Naive B cell (primary cell): ENCODE measurements around the gene ARV1. TPM values are rescaled to one million over a fixed set of nuclear protein-coding genes. Genes with fewer than 3 reads are reported as not detected.

ENCODE experiments used
- ATAC-seq, 2 donors: fragments of 150-1000 bp; cut with Tn5 transposase; 2 replicates each; pipeline ENCODE4 v1.10.0; 2021; ENCODE audit warnings: low read depth in 2 of 2, mild to moderate bottlenecking in 2 of 2, moderate library complexity in 2 of 2
- DNase-seq: peaks from one replicate; pipeline ENCODE4 v3.0.0; 2022
- H3K27ac Mint-ChIP-seq, 6 donors: one replicate each; pipeline ENCODE4 v1.8.0; 2020 to 2022; ENCODE audit warnings: mild to moderate bottlenecking in 6 of 6, mixed read lengths in 6 of 6, moderate library complexity in 5 of 6, inconsistent platforms in 2 of 6
- H3K27me3 Mint-ChIP-seq, 3 donors: one replicate each; pipeline ENCODE4 v1.8.0; 2021 to 2022; ENCODE audit warnings: mixed read lengths in 3 of 3, mild to moderate bottlenecking in 1 of 3
- H3K36me3 Mint-ChIP-seq, 2 donors: one replicate each; pipeline ENCODE4 v1.8.0; 2020 to 2022; ENCODE audit warnings: mixed read lengths in 2 of 2, inconsistent platforms in 1 of 2, mild to moderate bottlenecking in 1 of 2
- H3K4me1 Mint-ChIP-seq, 3 donors: one replicate each; pipeline ENCODE4 v1.8.0; 2020 to 2022; ENCODE audit warnings: mixed read lengths in 3 of 3, inconsistent platforms in 1 of 3, mild to moderate bottlenecking in 1 of 3, moderate library complexity in 1 of 3
- H3K4me3 Mint-ChIP-seq, 8 donors: one replicate each; pipeline ENCODE4 v1.8.0; 2020 to 2022; ENCODE audit warnings: mild to moderate bottlenecking in 8 of 8, mixed read lengths in 8 of 8, moderate library complexity in 8 of 8, inconsistent platforms in 2 of 8
- H3K9me3 Mint-ChIP-seq, 7 donors: one replicate each; pipeline ENCODE4 v1.8.0; 2020 to 2022; ENCODE audit warnings: mixed read lengths in 7 of 7, mild to moderate bottlenecking in 5 of 7, inconsistent platforms in 2 of 7, moderate library complexity in 1 of 7
- polyA plus RNA-seq, 6 donors: library from polyadenylated mRNA; unstranded; fragments of 300-500 nt; fragmentation: Illumina TruSeq; gene quantifications; one replicate each; pipeline ENCODE4 v1.2.3, GENCODE V29; 2021; ENCODE audit warnings: low read depth in 6 of 6

ARV1 gene
- polyA plus RNA-seq, 6 donors from 2014 or later: 33.6 to 46.4 (median 38.8) TPM

GRCh38 chr1:230958370-230958769 lies 20.5 kb upstream of the ARV1 start:
- H3K27me3 Mint-ChIP-seq: no peaks in the 10 kb centered on the region
- ATAC-seq (peak; percentile 44 to 63), DNase-seq (peak; percentile 7)
- H3K4me1 Mint-ChIP-seq: peaks cover 30 to 57% (median 53%) of the 10 kb centered on the region in 3 donors
- peak overlapping the region in 3 of 8 donors; percentile 72 to 91 (median 77) for H3K4me3 Mint-ChIP-seq
- peaks cover 7 to 21% of the 10 kb centered on the region in 2 donors for H3K36me3 Mint-ChIP-seq
- peak overlapping the region in 3 of 6 donors; percentile 57 to 82 (median 70) for H3K27ac Mint-ChIP-seq
- no peaks in the 10 kb centered on the region for H3K9me3 Mint-ChIP-seq

- Mint-ChIP-seq H3K27me3 (no peaks in the 10 kb centered on the region), H3K9me3 (no peaks in the 10 kb centered on the region), H3K4me1 (peaks cover 29 to 74% (median 44%) of the 10 kb centered on the region in 3 donors), H3K36me3 (peaks cover 1 to 10% of the 10 kb centered on the region in 2 donors), H3K27ac (peak overlapping the region in 2 of 6 donors; percentile 29 to 44), H3K4me3 (no peak overlapping the region)
- DNase-seq: no peak
- ATAC-seq: no peak
These were observed 14.0 kb upstream of the ARV1 start for GRCh38 chr1:230964896-230965295.

DNA sequence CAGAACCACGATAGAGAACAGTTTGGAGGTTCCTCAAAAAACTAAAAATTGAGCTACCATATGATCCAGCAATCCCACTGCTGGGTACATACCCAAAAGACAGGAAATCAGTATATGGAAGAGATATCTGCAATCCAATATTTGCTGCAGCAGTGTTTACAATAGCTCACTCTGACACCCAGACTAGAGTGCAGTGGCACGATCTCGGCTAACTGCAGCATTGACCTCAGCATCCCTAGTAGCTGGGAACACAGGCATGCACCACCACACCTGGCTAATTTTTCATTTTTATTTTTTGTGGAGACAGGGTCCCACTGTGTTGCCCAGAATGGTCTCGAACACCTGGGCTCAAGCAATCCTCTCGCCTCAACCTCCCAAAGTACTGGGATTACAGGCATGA lies 13.4 kb upstream of the ARV1 start:
- Mint-ChIP-seq H3K9me3 (no peaks in the 10 kb centered on the region), H3K36me3 (peaks cover 0 to 4% of the 10 kb centered on the region in 2 donors), H3K27me3 (no peaks in the 10 kb centered on the region), H3K4me3 (peak overlapping the region in 1 of 8 donors; percentile 12), H3K4me1 (peaks cover 33 to 74% (median 49%) of the 10 kb centered on the region in 3 donors), H3K27ac (peak overlapping the region in 3 of 6 donors; percentile 6 to 33 (median 29))
- no peak for DNase-seq
- ATAC-seq: no peak

DNA sequence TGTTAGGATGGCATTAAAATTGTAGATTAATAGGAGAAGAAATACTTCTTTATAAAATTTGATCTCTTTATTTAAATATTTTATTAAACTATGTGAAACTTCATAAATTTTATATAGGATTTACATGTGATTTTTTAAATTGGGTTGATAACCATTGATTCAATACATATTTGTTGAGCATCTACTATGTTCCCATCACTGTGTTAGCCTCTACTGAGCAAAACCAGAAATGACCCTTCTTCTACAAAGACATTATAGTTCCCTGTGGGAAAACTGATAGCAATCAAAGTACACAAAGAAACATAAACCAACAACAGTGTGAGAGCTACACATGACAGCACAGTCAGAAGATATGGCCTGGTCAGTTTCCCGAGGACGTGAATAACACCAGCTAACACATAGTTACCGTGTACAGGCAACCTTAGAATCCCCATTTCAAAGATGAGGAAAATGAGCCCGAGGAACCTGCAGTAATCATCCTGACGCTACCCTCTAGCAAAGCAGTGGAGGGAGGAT lies 12.5 kb upstream of the ARV1 start:
- ATAC-seq (no peak), DNase-seq (no peak)
- Mint-ChIP-seq H3K27me3 (no peaks in the 10 kb centered on the region), H3K4me3 (no peak overlapping the region), H3K27ac (no peak overlapping the region), H3K9me3 (no peaks in the 10 kb centered on the region), H3K4me1 (peaks cover 30 to 67% (median 47%) of the 10 kb centered on the region in 3 donors), H3K36me3 (no peaks in the 10 kb centered on the region)

DNA sequence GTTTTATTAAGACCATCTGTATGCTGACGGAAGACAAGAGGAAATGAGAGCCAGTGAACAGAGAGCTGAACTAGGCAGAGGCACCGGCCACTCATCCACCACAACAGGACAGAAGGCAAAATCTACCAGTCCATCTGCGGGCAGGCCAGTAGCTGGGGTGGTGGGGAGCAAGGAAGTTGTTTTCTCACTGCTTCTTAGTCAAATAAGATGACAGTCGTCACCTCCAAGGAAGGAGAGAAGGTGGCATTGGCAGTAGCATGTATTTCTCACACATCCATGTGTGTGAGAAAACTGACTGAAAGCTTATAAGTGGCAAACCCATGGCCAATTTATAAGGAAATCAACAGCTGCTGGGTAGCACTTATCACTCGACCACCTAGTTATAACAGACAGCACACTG lies 8.5 kb upstream of the ARV1 start:
- ATAC-seq: no peak
- Mint-ChIP-seq H3K36me3 (no peaks in the 10 kb centered on the region), H3K27ac (peak overlapping the region in 2 of 6 donors; percentile 74 to 77), H3K9me3 (no peaks in the 10 kb centered on the region), H3K27me3 (no peaks in the 10 kb centered on the region), H3K4me1 (peaks cover 46 to 57% (median 53%) of the 10 kb centered on the region in 3 donors), H3K4me3 (peak overlapping the region in 1 of 8 donors; percentile 37)
- DNase-seq: no peak

GRCh38 chr1:230971771-230972170 lies 7.1 kb upstream of the ARV1 start:
- ATAC-seq (no peak), DNase-seq (no peak)
- Mint-ChIP-seq H3K4me3 (peak overlapping the region in 1 of 8 donors; percentile 36), H3K36me3 (peaks cover 0 to 5% of the 10 kb centered on the region in 2 donors), H3K27ac (peak overlapping the region in 4 of 6 donors; percentile 27 to 61 (median 38)), H3K9me3 (no peaks in the 10 kb centered on the region), H3K27me3 (no peaks in the 10 kb centered on the region), H3K4me1 (peaks cover 53 to 69% (median 62%) of the 10 kb centered on the region in 3 donors)

- no peaks in the 10 kb centered on the region for H3K9me3 Mint-ChIP-seq
- ATAC-seq (peak; percentile 81 to 82), DNase-seq (peak; percentile 54)
- no peaks in the 10 kb centered on the region for H3K27me3 Mint-ChIP-seq
- peak overlapping the region in 5 of 6 donors; percentile 24 to 84 (median 76) for H3K27ac Mint-ChIP-seq
- peaks cover 0 to 5% of the 10 kb centered on the region in 2 donors for H3K36me3 Mint-ChIP-seq
- H3K4me1 Mint-ChIP-seq: peaks cover 60 to 80% (median 71%) of the 10 kb centered on the region in 3 donors
- peak overlapping the region; percentile 4 to 75 (median 44) for H3K4me3 Mint-ChIP-seq
These were observed 6.0 kb upstream of the ARV1 start for GRCh38 chr1:230972855-230973271.

DNA sequence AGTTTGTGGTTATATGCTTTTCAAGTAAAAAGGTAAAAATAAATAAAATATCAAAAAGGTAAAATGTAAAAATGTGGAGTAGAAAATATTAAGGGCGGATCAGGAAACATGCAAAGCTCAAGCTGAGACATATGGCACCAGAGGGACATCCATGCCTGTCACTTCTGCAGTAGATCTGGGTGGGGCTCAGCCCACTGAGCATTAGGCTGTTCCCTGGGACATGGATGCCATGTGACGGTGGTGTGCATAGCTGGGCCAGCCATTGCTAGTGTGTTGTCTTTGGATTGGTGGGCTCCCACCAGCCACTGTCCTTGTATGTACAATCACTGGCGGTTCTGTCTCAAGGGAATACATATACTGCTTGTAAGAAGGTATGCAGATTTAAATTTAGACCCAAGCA lies 3.3 kb upstream of the ARV1 start:
- DNase-seq: no peak
- H3K4me1 Mint-ChIP-seq: peaks cover 56 to 62% (median 57%) of the 10 kb centered on the region in 3 donors
- peak overlapping the region in 5 of 6 donors; percentile 6 to 98 (median 84) for H3K27ac Mint-ChIP-seq
- no peaks in the 10 kb centered on the region for H3K9me3 Mint-ChIP-seq
- H3K4me3 Mint-ChIP-seq: peak overlapping the region in 2 of 8 donors; percentile 24 to 93
- no peaks in the 10 kb centered on the region for H3K27me3 Mint-ChIP-seq
- ATAC-seq: no peak
- peaks cover 0 to 5% of the 10 kb centered on the region in 2 donors for H3K36me3 Mint-ChIP-seq

DNA sequence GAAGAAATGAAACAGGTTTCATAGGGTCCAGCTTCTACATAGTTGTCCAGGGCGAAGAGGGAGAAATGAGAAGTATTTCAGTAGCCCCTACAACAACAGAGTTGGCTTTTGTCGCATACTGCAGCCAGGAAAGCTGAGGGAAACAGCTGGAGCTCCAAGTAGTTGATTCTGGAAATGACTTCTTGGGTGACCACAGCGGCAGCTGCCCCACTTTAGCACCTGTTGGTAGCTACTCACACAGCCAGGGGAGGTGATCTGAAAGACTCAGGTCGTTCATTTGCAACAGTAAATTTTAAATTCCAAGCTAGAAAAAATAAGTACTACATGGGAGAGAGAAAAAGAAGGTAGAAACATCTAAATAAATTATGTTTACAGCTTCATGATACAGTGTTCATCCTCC lies 2.5 kb upstream of the ARV1 start:
- Mint-ChIP-seq H3K27ac (peak overlapping the region; percentile 48 to 99 (median 98)), H3K4me3 (peak overlapping the region in 7 of 8 donors; percentile 52 to 100 (median 94)), H3K9me3 (no peaks in the 10 kb centered on the region), H3K36me3 (peaks cover 0 to 5% of the 10 kb centered on the region in 2 donors), H3K27me3 (no peaks in the 10 kb centered on the region), H3K4me1 (peaks cover 56 to 58% (median 56%) of the 10 kb centered on the region in 3 donors)
- no peak for ATAC-seq
- no peak for DNase-seq

DNA sequence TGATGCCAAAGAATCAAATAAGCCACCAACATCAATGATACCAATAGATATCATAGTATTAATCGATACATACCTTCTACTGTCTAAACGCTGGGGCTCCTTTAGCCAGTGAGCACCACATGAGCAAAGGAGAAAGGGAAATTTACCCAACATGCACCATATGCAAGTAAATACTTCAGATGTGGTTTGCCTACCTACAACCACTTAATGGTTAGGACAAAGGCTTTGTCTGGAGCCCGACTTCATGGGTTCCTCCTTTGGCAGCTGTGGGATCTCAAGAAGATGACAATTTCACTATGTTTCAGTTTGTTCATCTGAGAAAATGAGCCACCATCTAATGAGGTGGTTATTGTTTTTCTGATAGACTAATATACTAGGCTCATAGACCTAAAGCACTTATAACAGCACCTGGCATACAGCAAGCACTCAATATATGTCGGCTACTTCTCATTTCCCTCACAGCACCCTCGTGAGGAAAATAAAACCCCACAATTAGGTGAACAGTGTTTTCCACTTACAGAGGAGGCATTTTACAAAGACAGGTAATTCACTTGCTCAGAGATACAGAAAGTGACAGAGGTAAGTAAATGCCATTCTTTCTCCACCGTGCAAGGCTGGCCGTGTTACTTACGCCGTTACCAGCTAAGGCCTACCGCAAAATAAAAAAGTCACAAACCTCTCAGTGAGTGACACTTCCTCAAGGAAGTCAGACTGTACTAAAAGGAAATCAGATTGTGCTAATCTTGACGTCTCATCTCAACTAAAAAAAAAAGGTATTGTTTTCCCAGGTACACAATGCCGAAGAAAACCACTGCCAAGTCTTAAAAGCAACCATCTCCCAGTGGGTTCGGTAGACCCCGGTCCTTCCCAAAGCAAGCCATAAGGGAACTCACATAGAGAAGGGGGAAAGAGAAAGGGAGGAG lies 1.8 kb upstream of the ARV1 start:
- H3K36me3 Mint-ChIP-seq: peaks cover 0 to 5% of the 10 kb centered on the region in 2 donors
- peak; percentile 50 for DNase-seq
- H3K9me3 Mint-ChIP-seq: no peaks in the 10 kb centered on the region
- H3K4me3 Mint-ChIP-seq: peak overlapping the region in 7 of 8 donors; percentile 93 to 100 (median 98)
- peak overlapping the region; percentile 97 to 99 (median 98) for H3K27ac Mint-ChIP-seq
- peak; percentile 5 to 7 for ATAC-seq
- peaks cover 48 to 52% (median 49%) of the 10 kb centered on the region in 3 donors for H3K4me1 Mint-ChIP-seq
- H3K27me3 Mint-ChIP-seq: no peaks in the 10 kb centered on the region

DNA sequence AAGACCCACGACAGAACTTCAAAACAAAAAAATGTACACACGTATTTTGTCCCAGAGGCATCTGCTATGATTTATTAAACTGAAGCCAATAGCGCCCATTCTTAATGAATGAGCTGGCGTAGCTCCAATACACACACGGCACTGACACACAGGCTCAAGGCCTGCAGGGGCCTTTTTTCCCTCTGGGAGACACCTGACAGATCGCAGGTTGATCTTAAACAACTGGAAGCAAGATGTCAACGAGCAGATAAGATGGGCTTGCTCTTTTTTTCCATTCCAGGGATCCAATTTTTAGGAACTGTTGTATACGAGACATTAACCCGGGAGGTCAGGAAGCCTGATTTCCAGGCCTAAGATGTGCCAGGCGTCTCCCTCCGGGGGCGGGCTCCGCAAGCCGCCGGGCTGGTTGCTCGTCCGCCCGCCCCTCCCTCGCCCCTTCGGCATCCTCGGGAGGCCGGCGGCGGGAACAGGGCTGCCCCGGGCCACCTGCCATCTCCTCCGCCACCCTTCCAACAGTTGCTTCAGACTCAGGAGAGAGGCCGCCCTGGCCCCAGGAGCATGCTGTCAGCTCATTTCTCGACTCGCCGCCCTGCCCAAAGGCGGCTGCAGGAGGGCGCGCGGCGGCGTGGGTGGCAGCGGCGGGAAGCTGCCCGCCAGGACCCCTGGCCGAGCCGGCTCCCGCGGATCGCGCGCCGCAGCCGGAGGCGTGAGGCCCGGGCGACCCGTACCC lies 968 bp upstream of the ARV1 start:
- no peaks in the 10 kb centered on the region for H3K27me3 Mint-ChIP-seq
- H3K9me3 Mint-ChIP-seq: no peaks in the 10 kb centered on the region
- H3K4me1 Mint-ChIP-seq: peaks cover 40 to 44% (median 41%) of the 10 kb centered on the region in 3 donors
- ATAC-seq: no peak
- H3K4me3 Mint-ChIP-seq: peak overlapping the region in 7 of 8 donors; percentile 93 to 100 (median 98)
- peak overlapping the region; percentile 97 to 99 (median 98) for H3K27ac Mint-ChIP-seq
- DNase-seq: peak; percentile 25
- H3K36me3 Mint-ChIP-seq: peaks cover 0 to 5% of the 10 kb centered on the region in 2 donors

GRCh38 chr1:230979389-230979716 lies 459 bp downstream of the ARV1 start:
- peaks cover 31 to 37% (median 32%) of the 10 kb centered on the region in 3 donors for H3K4me1 Mint-ChIP-seq
- peak overlapping the region in 2 of 8 donors; percentile 97 for H3K4me3 Mint-ChIP-seq
- DNase-seq: no peak
- no peaks in the 10 kb centered on the region for H3K27me3 Mint-ChIP-seq
- H3K27ac Mint-ChIP-seq: peak overlapping the region in 3 of 6 donors; percentile 87 to 97 (median 96)
- H3K9me3 Mint-ChIP-seq: no peaks in the 10 kb centered on the region
- ATAC-seq: no peak
- peaks cover 0 to 5% of the 10 kb centered on the region in 2 donors for H3K36me3 Mint-ChIP-seq

GRCh38 chr1:230979952-230980351 lies 1.1 kb downstream of the ARV1 start:
- H3K27me3 Mint-ChIP-seq: no peaks in the 10 kb centered on the region
- DNase-seq (peak; percentile 52), ATAC-seq (no peak)
- peak overlapping the region in 2 of 8 donors; percentile 97 for H3K4me3 Mint-ChIP-seq
- no peaks in the 10 kb centered on the region for H3K9me3 Mint-ChIP-seq
- peaks cover 0 to 5% of the 10 kb centered on the region in 2 donors for H3K36me3 Mint-ChIP-seq
- peaks cover 27 to 41% (median 30%) of the 10 kb centered on the region in 3 donors for H3K4me1 Mint-ChIP-seq
- H3K27ac Mint-ChIP-seq: peak overlapping the region in 3 of 6 donors; percentile 92 to 97 (median 96)
